KOPT-K1 (cell line): ENCODE measurements around the gene SLC39A13.

Source experiments
- H3K27ac ChIP-seq: fragments of 200-600 bp; sonication (generic); 2 replicates; pipeline ENCODE4 v1.5.1; 2016; ENCODE audit warnings: antibody characterized with exemption, mild to moderate bottlenecking, low read depth, low read length; ENCODE audit not compliant: poor library complexity, severe bottlenecking
- H3K36me3 ChIP-seq: fragments of 200-600 bp; sonication (generic); 2 replicates; pipeline ENCODE4 v1.5.1; 2017; ENCODE audit warnings: antibody characterized with exemption, mild to moderate bottlenecking, low read length, moderate library complexity; ENCODE audit not compliant: insufficient read depth
- H3K9me3 ChIP-seq: fragments of 200-600 bp; sonication (generic); 2 replicates; pipeline ENCODE4 v1.5.1; 2017; ENCODE audit warnings: antibody characterized with exemption, low read length, mild to moderate bottlenecking; ENCODE audit not compliant: insufficient read depth, poor library complexity, severe bottlenecking

SLC39A13 gene

DNA sequence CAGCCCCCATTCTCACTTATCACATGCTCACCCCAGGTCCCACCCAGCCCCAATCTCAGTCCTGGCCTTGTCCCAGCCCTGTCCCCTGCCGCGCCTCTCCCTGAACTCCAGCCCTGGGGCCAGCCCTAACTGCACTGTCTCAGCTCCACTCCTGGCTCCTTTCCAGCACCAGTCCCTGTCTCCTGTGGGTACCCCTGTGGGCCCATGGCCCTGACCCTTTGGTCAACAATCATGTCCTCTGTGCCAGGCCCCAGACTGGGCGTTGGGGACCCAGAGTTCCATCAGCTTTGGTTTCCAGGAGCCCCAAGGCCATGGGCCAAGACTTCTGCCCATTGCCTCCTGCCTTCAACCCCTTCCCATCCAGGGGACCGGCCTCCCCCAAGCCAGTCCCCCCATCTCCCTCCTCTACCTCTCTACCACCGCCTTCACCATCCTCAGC, 30.8 kb upstream of the SLC39A13 start:
- H3K9me3 ChIP-seq = no peaks in the 10 kb centered on the region
- no peak overlapping the region for H3K27ac ChIP-seq
- H3K36me3 ChIP-seq = no peaks in the 10 kb centered on the region

DNA sequence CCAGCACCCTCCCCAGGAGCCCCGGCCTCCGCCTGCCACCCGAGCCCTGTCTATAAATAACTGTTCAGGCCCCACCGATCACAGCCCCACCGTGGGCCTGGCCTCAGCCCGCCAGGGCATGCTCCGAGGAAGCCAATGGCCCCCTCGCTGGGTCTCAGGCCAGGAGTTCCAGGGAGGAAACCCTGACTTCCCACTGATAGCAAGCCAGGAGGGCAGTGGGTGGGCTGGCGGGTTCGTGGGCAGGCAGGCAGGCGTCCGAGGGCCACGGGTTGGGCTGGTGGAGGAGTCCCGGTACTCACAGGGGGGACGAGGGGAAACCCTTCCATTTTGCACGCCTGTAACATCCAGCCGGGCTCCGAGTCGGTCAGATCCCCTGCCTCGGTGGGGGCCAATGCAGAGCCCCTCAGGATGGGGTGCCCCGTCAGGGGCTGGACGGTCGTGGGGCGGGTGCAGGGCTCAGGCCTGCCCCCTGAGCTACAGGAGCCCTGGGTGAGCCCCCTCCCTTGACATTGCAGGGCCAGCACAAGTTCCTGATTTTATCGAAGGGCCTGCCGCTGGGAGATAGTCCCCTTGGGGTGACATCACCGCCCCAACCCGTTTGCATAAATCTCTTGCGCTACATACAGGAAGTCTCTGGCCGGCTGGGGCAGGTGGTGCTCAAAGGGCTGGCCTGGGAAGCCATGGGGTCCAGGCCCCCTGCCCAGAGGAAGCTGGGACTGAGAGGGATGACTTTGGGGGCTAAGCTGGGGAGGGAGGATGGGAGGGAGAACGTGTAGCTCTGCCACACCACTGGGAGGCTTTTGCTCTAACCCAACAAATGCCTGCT, 30.2 kb upstream of the SLC39A13 start, which contains the start of gene SPI1:
SPI1 (minus strand) TSS at position 538 of the 826 bp plus-strand sequence; CDS start at position 344, 194 bp downstream.
- Histone ChIP-seq H3K27ac (no peak within 1 kb of the TSS), H3K36me3 (no peaks in the 10 kb centered on the region), H3K9me3 (no peaks in the 10 kb centered on the region)

DNA sequence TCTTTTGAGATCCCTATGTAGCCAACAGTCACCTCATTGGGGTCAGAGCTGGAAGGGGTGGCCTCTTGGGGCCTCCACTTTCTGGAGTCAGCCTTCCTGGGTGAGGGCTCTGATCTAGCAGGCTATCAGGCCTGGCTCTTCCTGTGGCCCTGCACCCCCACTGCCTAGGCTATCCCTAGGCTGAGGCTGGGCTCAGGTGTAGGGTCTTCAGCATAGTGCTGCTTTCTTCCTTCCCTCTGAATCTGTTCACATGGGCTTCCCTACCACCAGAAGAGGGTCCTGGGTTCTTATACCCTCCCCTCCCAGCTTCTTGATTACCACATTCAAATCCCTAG, 29.6 kb upstream of the SLC39A13 start:
- no peaks in the 10 kb centered on the region for H3K36me3 ChIP-seq
- no peaks in the 10 kb centered on the region for H3K9me3 ChIP-seq
- H3K27ac ChIP-seq = no peak overlapping the region

DNA sequence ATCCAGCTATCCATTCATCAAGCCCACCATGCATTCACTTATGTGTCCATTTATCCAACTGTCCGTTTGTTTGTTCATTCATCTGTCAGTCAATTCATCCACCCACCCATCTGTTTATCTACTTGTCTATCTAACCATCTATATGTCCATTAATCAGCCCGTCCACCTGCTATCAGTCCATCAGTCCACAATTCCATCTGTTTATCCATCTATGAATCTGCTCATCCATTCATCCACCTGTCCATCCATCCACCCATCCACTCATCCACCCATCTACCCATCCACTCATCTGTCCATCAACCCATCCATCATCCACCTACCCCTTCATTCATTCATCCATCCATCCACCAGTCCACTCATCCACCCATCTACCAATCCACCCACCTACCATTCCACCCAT, 29.1 kb upstream of the SLC39A13 start:
- Histone ChIP-seq H3K36me3 (no peaks in the 10 kb centered on the region), H3K9me3 (no peaks in the 10 kb centered on the region), H3K27ac (no peak overlapping the region)

DNA sequence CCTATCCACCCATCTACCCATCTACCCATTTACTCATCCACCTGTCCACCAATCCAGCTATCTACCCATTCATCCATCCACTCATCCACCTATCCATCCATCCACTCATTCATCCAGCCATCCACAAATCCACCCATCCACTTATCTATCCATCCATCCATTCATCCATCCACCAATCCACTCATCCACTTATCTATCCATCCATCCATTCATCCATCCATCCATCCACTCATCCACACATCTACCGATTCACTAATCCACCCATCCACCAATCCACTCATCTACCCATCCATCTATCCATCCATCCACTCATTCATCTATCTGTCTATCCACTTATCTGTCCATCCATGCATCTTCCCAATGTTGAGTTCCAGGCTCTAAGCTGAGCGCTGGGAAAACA, 28.3 kb upstream of the SLC39A13 start:
- no peaks in the 10 kb centered on the region for H3K36me3 ChIP-seq
- H3K27ac ChIP-seq = no peak overlapping the region
- no peaks in the 10 kb centered on the region for H3K9me3 ChIP-seq

DNA sequence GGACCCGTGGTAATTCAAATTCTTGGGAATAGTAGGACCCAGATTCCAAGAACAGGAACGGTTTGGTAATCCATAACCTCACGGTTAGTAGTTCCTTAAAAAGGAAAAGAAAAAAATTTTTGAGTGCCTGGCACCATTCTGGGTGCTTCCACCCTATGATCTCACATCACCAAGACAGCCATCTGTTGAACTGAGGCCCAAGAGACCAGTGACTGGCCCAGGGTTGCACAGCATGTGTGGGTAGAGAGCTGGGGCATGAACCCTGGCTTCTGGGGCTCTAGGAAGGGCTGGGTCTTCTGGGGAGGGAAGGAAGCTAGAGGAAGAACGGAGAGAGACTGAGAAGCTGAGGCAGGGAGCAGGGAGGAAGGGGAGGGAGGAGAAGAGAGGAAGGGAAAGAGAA, 25.3 kb upstream of the SLC39A13 start:
- H3K36me3 ChIP-seq = no peaks in the 10 kb centered on the region
- H3K9me3 ChIP-seq = no peaks in the 10 kb centered on the region
- H3K27ac ChIP-seq = no peak overlapping the region

DNA sequence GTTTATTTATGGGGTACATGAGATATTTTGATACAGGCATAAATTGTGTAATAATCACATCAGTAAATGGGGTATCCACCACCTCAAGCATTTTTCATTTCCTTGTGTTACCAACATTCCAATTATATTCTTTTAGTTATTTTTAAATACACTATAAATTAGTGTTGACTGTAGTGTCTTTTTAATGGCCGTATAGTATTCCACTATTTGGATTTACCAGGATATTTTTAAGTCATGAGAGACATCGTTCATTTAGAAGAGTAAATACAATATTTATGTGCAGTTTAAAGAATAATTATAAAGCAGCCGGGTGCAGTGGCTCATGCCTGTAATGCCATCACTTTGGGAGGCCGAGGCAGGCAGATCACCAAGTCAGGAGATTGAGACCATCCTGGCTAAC, 23.9 kb upstream of the SLC39A13 start:
- Histone ChIP-seq H3K27ac (no peak overlapping the region), H3K9me3 (no peaks in the 10 kb centered on the region), H3K36me3 (no peaks in the 10 kb centered on the region)

DNA sequence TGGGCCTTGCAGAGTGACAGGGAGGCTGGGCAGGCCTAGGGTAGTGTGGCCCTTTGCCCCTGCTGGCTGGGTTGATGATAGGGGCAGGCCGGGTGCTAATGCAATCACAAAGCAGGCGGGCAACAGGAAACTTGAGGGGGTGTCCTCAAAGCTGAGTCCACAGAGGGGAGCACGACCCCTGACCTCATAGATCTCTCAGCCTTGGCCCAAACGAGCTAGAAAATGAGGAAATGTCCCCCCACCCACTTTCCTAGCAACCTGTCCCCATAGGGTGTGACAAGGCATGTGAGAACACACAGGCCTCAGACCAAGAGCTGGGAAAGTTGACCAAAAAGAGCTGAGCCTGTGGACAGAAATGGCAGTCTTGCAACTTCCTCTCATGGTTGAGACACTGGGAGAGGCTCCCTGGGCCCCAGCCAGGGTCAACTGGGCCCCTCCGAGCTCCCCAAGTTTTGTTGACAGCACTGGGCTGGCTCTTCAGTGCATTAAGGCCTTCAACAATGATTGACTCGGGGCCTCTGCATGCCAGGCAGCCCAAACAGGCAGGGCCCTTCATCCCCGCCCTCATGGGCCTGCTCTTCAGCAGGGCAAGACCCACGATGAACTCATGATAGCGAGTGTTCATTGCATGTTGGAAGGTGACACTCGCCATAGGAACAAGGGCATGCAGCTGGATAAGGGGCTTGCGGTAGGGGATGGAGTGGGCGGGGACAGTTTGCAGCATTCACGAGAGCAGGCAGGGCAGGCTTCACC, 20.3 kb upstream of the SLC39A13 start:
- H3K27ac ChIP-seq = no peak overlapping the region
- no peaks in the 10 kb centered on the region for H3K9me3 ChIP-seq
- no peaks in the 10 kb centered on the region for H3K36me3 ChIP-seq

DNA sequence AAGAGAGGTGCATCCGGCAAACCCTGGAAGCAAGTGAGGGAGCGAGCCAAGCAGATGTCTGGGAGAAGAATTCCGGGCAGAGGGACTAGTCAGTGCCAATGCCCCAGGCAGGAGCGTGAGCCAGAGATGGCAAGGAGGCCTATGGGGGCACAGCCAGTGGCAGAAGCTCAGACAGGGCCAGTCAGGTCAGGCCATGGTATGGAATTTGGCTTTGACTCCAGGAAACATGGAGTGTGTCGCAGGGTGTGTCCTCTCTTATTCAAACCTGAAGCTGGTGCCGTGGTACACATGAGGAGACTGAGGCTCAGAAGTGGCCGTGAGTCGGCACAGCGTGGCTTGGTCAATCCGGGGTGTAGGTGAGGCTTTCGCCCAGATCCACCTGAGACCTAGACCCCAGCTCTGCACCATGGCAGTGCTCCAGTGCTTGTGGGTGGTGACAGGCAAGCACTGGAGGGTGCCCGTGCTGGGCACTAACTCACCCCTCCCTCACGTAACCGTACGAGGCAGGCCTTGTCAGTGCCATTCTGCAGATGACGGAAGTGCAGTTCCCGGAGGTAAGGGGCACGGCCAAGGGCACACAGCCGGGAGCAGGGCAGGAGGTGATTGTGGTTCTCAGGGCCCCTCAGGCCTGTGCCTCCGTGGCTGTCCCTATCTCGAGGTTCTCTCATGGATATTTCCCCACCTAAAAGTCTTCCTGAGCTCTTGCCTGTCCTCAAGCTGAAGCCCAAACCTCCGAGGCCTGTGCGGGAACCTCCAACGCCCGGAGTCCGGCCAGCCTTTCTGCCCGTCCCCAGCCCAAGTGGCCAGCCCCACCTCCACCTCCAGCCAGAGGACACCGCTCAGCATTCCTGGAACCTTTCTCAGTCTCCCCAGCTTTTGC, 19.5 kb upstream of the SLC39A13 start:
- Histone ChIP-seq H3K9me3 (no peaks in the 10 kb centered on the region), H3K27ac (no peak overlapping the region), H3K36me3 (no peaks in the 10 kb centered on the region)

DNA sequence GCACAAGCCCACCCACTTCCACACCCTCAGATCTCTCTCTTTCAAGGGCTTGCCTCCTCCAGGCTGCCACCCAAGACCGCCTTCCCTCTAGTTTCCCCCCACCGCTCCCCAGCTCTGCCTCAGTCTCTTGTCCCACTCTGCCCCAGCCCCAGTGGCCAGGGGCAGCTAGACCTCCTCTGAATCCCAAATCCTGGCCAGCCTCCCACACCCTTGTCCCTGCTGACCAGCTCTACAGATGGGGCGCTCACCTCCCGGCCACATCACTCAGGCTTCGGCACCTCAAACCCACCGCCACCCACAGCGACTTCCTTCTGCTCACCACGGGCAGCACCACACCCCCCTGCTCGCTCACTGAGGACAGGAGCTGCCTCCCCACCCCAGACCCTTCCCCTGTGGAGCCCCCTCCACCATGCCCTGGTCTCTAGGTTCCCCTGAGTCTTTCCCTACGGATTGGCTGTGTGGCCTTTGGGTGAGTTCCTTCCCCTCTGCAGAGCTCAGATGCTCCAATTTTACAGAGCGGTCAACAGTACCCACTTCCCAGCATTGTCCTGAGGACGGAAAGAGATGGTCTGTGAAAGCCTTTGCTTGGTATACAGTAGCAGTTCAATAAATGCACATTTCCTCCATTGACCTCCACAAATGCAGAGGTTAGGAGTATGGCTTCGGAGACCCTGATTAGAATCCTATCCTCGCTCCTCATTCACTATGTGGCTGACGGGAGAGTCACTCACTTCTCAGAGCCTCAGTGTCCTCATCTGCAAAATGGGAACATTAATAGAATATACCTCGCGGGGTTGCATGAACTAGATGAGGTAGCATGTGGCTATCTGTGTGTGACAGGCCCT, 18.6 kb upstream of the SLC39A13 start:
- Histone ChIP-seq H3K9me3 (no peaks in the 10 kb centered on the region), H3K27ac (no peak overlapping the region), H3K36me3 (no peaks in the 10 kb centered on the region)

DNA sequence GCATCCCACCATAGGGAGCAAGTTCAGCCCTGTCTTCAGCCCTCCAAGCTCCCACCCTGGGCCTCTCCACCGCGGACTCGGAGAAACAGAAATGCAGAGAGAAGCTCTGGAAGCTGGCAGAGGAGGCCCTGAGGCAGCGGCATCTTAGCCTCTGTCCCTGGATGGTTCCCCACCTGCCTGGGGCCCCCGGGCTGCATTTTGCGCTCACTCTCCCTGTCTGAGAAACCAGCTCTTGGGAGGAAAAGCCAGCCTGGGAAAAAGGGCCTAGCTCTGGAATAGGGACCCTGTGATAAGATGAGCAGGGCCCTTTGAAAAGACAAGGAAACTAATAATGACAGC, 18.0 kb upstream of the SLC39A13 start:
- Histone ChIP-seq H3K36me3 (no peaks in the 10 kb centered on the region), H3K27ac (no peak overlapping the region), H3K9me3 (no peaks in the 10 kb centered on the region)

DNA sequence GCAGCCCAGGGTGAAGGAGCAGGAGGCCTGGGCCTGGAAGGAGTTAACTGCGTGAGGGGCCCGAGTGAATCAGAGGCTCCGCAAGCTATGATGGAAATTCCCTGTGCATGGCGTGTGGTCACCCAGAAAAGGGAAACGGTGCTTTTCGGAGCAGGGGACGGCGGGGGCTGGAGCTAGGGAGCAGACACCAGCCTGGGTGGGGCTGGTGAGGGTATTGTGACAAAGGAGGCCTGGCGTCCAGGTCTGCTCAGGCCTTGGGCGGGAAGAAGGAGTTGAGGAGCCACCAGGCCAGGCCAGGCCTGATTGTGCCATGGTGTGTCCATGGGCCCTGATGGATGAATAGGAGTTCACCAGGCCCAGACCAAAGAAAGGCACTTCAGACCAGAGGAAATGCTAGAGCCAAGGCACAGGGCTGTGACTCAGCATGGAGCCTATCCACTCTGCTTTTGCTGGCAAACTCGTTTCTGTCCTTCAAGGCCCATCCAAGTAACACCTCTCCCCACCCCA, 17.3 kb upstream of the SLC39A13 start:
- Histone ChIP-seq H3K36me3 (no peaks in the 10 kb centered on the region), H3K27ac (no peak overlapping the region), H3K9me3 (no peaks in the 10 kb centered on the region)

DNA sequence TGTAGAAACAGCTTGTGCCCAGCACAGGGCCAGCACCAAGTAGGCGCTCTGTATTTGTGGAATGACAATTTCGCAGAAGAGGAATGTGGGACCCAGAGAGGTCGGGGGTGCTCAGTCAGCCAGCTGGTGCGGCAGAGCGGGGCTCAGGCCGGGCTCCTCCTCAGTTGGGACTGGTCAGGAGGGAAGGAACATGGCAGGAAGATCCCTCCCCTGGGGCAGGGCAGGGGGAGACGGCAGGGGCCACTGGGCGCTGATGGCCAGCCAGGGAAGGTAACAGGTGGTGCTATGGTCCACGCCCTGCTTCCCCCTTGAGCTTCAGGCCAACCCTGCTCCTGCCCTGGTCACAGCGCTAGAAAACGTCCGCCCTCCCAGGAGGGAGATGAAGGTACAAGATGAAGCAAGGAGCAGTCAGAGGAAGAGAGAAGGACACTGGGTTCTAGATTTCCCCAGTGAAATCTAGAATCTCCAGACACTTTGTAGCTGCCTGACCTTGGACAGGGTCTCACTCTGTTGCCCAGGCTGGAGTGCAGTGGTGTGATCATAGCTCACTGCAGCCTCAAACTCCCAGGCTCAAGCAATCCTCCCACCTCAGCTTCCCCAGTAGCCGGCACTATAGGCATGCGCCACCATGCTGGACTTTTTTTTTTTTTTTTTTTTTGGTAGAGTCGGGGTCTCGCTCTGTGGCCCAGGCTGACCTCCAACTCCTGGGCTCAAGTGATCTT, 16.5 kb upstream of the SLC39A13 start:
- Histone ChIP-seq H3K36me3 (no peaks in the 10 kb centered on the region), H3K27ac (no peak overlapping the region), H3K9me3 (no peaks in the 10 kb centered on the region)
